ENCODE data around the gene ST3GAL4.

Gene ST3GAL4

DNA sequence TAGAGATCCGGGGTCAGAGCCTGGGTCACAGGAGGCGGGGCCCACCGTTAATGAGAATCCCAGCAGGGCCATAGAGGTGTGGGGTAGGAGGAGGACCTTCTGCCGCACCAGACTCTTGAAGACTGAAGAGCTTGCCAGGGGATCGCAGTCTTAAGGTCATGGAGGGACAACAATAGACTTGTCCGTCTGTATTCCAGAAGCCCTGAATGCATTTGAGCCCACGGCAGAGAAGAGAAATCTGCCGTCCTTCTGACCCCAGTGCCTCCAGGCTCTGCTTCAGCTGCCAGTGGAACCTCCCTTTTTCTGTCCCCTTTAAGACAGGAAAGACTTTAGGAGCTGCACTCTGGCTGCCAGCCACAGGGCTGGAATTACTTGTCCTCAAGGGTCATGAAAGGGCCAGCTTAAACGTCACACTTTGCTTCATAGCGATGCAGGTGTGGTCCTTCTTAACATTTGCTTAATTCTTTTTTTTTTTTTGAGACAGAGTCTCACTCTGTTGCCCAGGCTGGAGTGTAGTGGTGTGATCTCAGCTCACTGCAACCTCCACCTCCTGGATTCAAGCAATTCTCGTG is 15.5 kb upstream of the ST3GAL4 start:
- no peak overlapping the region for H3K4me3 ChIP-seq (replicated peaks; ENCODE audit: low read depth, low read length)
- no peak for DNase-seq (ENCODE audit: extremely low read depth, low read depth)
- no peak for TF ChIP-seq CTCF (IDR thresholded peaks at IDR 0.05; ENCODE audit: low read depth, low read length, missing control alignments)

GRCh38 chr11:126340960-126341606 is 14.4 kb upstream of the ST3GAL4 start:
- H3K4me3 ChIP-seq (replicated peaks; ENCODE audit: low read depth, low read length) = no peak overlapping the region
- no peak for TF ChIP-seq CTCF (IDR thresholded peaks at IDR 0.05; ENCODE audit: low read depth, low read length, missing control alignments)

GRCh38 chr11:126341760-126342161 is 13.7 kb upstream of the ST3GAL4 start:
- no peak for TF ChIP-seq CTCF (IDR thresholded peaks at IDR 0.05; ENCODE audit: low read depth, low read length, missing control alignments)
- peak; percentile 63 for DNase-seq (ENCODE audit: extremely low read depth, low read depth)
- H3K4me3 ChIP-seq (replicated peaks; ENCODE audit: low read depth, low read length) = no peak overlapping the region

More at GRCh38 chr11:126340960-126341606, 14.4 kb upstream of the ST3GAL4 start:
- no peak for DNase-seq (ENCODE audit: extremely low read depth, low read depth)

DNA sequence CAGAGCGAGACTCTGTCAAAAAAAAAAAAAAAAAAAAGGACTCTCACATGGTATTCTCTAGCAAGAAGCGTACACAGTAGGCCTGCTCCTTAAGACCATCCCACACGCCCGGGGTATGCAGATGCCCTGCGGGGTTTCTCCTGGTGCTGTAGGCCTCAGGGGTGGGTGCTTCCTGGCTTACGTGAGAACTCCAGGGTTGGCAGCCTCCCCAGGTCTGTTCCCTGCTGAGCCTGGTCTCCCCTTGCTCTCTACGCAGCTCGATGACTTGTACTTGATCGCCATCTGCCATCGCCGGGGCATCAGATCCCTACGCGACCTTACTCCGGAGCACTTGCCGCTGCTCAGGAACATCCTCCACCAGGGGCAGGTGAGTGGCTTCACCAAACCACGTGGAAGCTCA is 12.4 kb upstream of the ST3GAL4 start:
- DNase-seq (ENCODE audit: extremely low read depth, low read depth) = no peak
- no peak overlapping the region for H3K4me3 ChIP-seq (replicated peaks; ENCODE audit: low read depth, low read length)
- TF ChIP-seq CTCF (IDR thresholded peaks at IDR 0.05; ENCODE audit: low read depth, low read length, missing control alignments) = no peak

DNA sequence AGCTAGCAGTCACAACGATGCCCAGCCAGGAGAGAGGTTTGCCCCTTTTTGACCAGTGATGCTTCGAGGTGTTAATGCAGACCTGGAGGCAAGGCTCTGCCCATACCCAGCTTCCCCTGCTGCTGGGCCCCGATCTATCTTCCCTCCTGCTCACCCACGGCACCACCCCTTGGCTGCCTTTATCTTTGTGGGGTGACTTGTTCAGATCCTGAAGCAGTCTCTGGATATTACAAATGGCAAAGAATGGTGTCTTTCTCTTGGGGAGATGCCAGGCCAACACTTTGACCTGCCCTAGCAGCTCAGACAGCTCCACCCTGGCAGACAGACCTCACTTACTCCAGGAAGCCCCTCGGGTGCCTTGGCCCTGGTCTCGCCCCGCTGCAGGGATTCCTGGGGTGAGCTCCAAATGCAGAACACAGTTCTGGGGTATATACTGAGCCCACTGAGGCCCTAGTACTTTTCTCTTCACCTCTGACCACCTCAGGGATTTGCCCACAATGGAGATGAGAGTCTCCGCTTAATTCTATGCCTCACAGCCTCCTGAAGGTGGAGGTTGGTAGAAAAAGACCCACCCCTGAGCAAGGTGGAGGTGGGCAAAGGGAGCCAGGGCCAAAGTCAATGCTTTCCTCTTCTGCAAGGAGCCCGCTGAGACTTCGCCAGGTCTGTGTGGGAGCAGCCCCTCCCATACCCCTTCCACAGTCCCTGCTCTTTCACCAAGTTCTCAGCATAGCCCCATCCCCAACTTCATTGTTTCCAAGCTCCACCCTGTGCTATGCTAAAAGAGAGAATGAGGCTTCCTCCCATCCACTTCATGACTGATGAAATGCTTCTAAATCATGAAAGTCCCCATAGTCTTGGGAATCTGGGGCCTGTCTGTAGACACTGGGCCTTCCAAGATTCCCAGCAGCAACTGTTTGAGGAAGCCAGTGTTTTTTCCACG is 11.1 kb upstream of the ST3GAL4 start:
- no peak overlapping the region for H3K4me3 ChIP-seq (replicated peaks; ENCODE audit: low read depth, low read length)
- DNase-seq (ENCODE audit: extremely low read depth, low read depth) = no peak
- TF ChIP-seq CTCF (IDR thresholded peaks at IDR 0.05; ENCODE audit: low read depth, low read length, missing control alignments) = no peak

DNA sequence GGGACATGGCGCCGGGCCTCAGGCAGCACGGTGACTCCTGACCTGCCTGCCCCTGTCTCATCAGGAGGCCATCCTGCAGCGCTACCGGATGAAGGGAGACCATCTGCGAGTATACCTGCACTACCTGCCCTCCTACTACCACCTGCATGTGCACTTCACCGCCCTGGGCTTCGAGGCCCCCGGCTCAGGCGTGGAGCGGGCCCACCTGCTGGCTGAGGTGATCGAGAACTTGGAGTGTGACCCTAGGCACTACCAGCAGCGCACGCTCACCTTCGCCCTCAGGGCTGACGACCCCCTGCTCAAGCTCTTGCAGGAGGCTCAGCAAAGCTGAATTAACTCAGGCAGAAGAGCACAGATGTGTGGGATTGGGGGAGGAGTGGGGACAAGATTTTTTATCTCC is 10.2 kb upstream of the ST3GAL4 start:
- H3K4me3 ChIP-seq (replicated peaks; ENCODE audit: low read depth, low read length) = no peak overlapping the region
- no peak for TF ChIP-seq CTCF (IDR thresholded peaks at IDR 0.05; ENCODE audit: low read depth, low read length, missing control alignments)
- DNase-seq (ENCODE audit: extremely low read depth, low read depth) = no peak

All from HFF-Myc (cell line).